SK-N-SH treated with all-trans-retinoic acid at 6 μM for 48 hours (cell line): ENCODE measurements around the gene SUMO1.
A peak's percentile ranks its signal among the peaks of the same experiment; 100 is the strongest.

Experiments
- ATAC-seq: fragments of 200-7000 bp; cut with Tn5 transposase; 3 replicates; pipeline ENCODE4 v1.9.1; 2020; ENCODE audit warnings: mild to moderate bottlenecking, moderate library complexity
- ARNTL ChIP-seq: fragments of 450-650 bp; formaldehyde crosslinking; IDR thresholded peaks from 2 replicates; pipeline ENCODE4 v1.5.0; 2020; ENCODE audit warnings: low read depth, mild to moderate bottlenecking, moderate library complexity, borderline replicate concordance
- CREB5 ChIP-seq: fragments of 250-450 bp; sonication (Bioruptor Pico); IDR thresholded peaks from 2 replicates; pipeline ENCODE4 v1.5.1; 2020; ENCODE audit warnings: low read depth, mild to moderate bottlenecking, moderate library complexity
- CSRNP3 ChIP-seq: fragments of 250-450 bp; sonication (Bioruptor Pico); IDR thresholded peaks from 2 replicates; pipeline ENCODE4 v1.5.1; 2021; ENCODE audit warnings: mild to moderate bottlenecking, moderate library complexity
- GLIS3 ChIP-seq: fragments of 250-450 bp; sonication (Bioruptor Pico); IDR thresholded peaks from 2 replicates; pipeline ENCODE4 v1.5.0; 2020; ENCODE audit warnings: mild to moderate bottlenecking, moderate library complexity
- ISL1 ChIP-seq: fragments of 250-450 bp; sonication (Bioruptor Pico); IDR thresholded peaks from 2 replicates; pipeline ENCODE4 v2.1.2; 2022; ENCODE audit warnings: mild to moderate bottlenecking, moderate library complexity
- OSR1 ChIP-seq: fragments of 250-450 bp; sonication (Bioruptor Pico); IDR thresholded peaks from 2 replicates; pipeline ENCODE4 v1.8.0; 2022; ENCODE audit warnings: moderate library complexity, mild to moderate bottlenecking, inconsistent platforms
- PATZ1 ChIP-seq: fragments of 250-450 bp; sonication (Bioruptor Pico); IDR thresholded peaks from 2 replicates; pipeline ENCODE4 v1.8.0; 2020; ENCODE audit warnings: mild to moderate bottlenecking, moderate library complexity, borderline replicate concordance
- POU6F1 ChIP-seq: fragments of 250-450 bp; sonication (Bioruptor Pico); IDR thresholded peaks from 2 replicates; pipeline ENCODE4 v1.8.0; 2021; ENCODE audit warnings: low read depth, mild to moderate bottlenecking, moderate library complexity, borderline replicate concordance
- RARB ChIP-seq: fragments of 250-450 bp; sonication (Bioruptor Pico); IDR thresholded peaks from 2 replicates; pipeline ENCODE4 v1.8.0; 2021; ENCODE audit warnings: mild to moderate bottlenecking, moderate library complexity
- TCF4 ChIP-seq: fragments of 250-450 bp; sonication (Bioruptor Pico); IDR thresholded peaks from 2 replicates; pipeline ENCODE4 v1.8.0; 2021; ENCODE audit warnings: mild to moderate bottlenecking, moderate library complexity, borderline replicate concordance
- TOX ChIP-seq: fragments of 250-450 bp; sonication (Bioruptor Pico); IDR thresholded peaks from 2 replicates; pipeline ENCODE4 v1.8.0; 2021; ENCODE audit warnings: mild to moderate bottlenecking, moderate library complexity, borderline replicate concordance
- TSHZ2 ChIP-seq: fragments of 250-450 bp; sonication (Bioruptor Pico); IDR thresholded peaks from 2 replicates; pipeline ENCODE4 v1.5.0; 2020; ENCODE audit warnings: mild to moderate bottlenecking, moderate library complexity
- ZC3H10 ChIP-seq: fragments of 250-450 bp; sonication (Bioruptor Pico); IDR thresholded peaks from 2 replicates; pipeline ENCODE4 v1.5.1; 2021; ENCODE audit warnings: mild to moderate bottlenecking, moderate library complexity
- ZFP3 ChIP-seq: fragments of 250-450 bp; sonication (Bioruptor Pico); IDR thresholded peaks from 2 replicates; pipeline ENCODE4 v1.5.0; 2020; ENCODE audit warnings: mild to moderate bottlenecking, moderate library complexity
- ZNF8 ChIP-seq: fragments of 450-650 bp; formaldehyde crosslinking; IDR thresholded peaks from 2 replicates; pipeline ENCODE4 v1.5.0; 2020; ENCODE audit warnings: mild to moderate bottlenecking, moderate library complexity

SUMO1 gene

GRCh38 chr2:202269585-202269984 is 31.2 kb upstream of the SUMO1 start:
- ATAC-seq, result peak; percentile 7; the same call in 2 of the 3 replicates
- TF ChIP-seq TCF4 (CRISPR knock-in tag) (peak; percentile 42; the same call in 1 of the 2 replicates), ZFP3 (CRISPR knock-in tag) (no peak)

GRCh38 chr2:202267495-202267894 is 29.1 kb upstream of the SUMO1 start:
- ATAC-seq, result no peak
- TF ChIP-seq PATZ1 (CRISPR knock-in tag) (no peak), TSHZ2 (CRISPR knock-in tag) (no peak), CSRNP3 (CRISPR knock-in tag) (no peak), POU6F1 (CRISPR knock-in tag) (no peak), OSR1 (CRISPR knock-in tag) (no peak), ZFP3 (CRISPR knock-in tag) (no peak), ARNTL (no peak), CREB5 (CRISPR knock-in tag) (no peak), ZNF8 (no peak), TOX (CRISPR knock-in tag) (no peak)

GRCh38 chr2:202265467-202266277 is 27.3 kb upstream of the SUMO1 start, which contains the start of gene NOP58:
Gene NOP58 (plus strand): TSS chr2:202265763. CDS start chr2:202265942, 179 bp downstream.
- peak; percentile 96 for ATAC-seq
- TF ChIP-seq GLIS3 (CRISPR knock-in tag) (no peak), POU6F1 (CRISPR knock-in tag) (0 out of 2 replicates have a peak, but pooled peaks have one; percentile 47)

- no peak for ATAC-seq
- TF ChIP-seq ISL1 (CRISPR knock-in tag) (no peak), TCF4 (CRISPR knock-in tag) (no peak), ZC3H10 (no peak), RARB (CRISPR knock-in tag) (no peak), CREB5 (CRISPR knock-in tag) (no peak)
These were observed 23.1 kb upstream of the SUMO1 start for GRCh38 chr2:202261531-202261930.
